HG02884 (cell line): ENCODE measurements around the gene AOAH.
"Not testable (repeated sequence)": the region's sequence is repeated elsewhere in the genome, so short reads cannot be mapped to it uniquely, and the experiment has no call there.

Experiments
- ATAC-seq: cut with Tn5 transposase; IDR thresholded peaks from one replicate; pipeline ENCODE4 v1.9.1; 2021; ENCODE audit warnings: mild to moderate bottlenecking, moderate library complexity; ENCODE audit not compliant: unreplicated experiment

The AOAH gene

DNA sequence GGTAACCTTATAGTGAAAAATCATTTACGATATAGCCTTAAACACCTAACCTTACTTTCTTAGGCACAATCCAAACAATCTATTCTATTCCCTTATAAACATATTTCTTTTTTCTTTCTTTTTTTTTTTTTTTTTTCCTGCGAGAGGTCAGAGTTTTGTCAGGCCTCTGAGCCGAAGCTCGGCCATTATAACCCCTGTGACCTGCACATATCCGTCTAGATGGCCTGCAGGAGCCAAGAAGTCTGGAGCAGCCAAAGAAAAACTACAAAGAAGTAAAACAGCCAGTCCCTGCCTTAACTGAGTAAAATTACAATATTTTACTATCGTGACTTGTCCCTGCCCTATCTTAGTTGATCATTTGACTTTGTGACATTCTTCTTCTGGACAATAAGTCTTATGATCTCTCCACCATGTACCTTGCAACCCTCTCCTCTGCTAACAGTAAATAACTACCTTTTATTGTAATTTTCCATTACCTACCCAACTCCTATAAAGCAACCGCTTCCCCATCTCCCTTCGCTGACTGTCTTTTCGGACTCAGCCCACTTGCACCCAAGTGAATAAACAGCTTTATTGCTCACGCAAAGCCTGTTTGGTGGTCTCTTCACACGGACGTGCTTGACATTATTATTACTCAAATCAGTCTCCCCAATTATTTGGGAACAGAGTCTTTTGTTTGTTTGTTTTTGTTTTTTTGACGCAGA, 64.5 kb downstream of the AOAH start:
- no peak for ATAC-seq

DNA sequence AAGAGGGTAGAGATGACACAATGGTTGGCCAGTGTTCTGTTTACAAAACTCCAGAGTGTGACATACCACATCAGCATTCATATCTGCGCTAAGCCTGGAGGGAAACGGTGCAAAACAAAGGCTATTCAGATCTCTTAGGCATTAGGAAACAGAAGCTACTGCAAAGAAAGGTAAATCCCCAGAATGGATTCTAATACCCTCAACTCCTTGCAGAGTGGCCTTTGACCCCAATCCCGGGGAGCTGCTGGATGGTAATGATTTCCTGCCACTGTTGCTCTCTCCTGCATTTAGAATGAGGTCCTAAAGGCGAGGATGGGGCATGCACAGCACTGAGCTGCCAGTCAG, 65.2 kb downstream of the AOAH start:
- ATAC-seq = no peak

DNA sequence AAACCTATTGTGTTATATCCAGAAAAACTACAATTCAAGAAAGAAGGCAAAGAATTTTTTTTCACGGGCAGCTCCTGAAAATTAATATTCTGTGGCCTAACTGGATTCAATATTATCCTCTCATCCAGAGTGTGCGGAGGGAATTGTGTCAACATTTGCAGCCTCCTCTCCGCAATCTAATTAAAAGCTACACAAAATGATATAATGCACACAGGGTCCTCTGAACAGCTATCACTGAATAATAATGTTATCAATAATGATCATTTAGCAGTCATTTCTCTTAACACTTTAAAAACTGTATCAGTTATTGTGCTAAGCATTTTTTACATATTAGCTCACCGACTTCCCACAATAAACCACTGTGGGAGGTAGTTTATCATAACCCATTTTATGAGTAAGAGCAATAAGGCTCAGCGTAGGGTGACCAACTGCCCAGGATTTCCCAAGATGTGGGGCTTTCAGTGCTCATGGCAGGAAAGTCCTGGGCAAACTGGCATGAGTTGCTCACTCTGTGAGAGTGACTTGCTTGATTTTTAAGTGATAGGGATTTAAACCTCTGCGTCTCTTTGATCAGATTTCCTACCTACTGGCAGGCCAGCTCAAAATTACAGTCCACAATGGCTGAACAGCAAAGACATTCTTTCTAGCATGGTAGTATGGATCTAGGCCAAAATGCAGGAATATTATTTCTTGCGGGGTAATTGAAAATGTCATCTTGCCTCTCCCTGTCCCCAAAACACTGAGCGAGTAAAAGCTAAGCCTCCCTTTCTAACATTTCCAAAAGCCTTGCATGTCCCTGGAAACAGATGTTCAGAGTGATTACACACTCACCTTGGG, 65.7 kb downstream of the AOAH start:
- ATAC-seq = no peak

DNA sequence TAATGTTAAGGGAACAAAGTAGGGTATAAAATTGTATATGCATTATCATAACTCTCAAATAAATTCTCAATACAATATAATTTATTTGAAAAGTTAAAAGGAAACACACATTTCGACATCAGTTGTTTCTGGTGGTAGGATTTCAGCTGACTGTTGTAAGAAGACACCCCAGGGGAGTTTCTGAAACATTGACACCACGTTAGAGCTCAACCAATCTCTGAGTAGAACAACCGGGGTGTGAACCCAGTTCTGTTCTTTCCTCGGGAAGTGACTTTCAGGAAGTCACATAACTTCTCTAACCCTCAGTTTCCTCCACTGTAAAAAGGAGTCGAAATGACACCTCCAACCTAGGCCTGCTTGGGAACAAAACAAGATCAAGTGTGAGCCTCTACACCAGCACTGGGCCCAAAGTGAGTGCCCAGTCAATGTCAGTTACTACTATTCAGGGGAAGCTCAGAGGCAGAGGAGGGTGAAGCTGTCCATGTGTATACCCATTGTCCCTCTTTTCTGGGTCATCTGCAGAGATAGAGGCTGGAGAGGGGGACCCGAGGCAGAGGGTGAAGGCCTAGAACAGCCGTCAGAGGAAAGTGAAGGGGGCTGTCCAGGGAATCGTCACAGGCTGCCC, 67.1 kb downstream of the AOAH start:
- ATAC-seq = no peak

DNA sequence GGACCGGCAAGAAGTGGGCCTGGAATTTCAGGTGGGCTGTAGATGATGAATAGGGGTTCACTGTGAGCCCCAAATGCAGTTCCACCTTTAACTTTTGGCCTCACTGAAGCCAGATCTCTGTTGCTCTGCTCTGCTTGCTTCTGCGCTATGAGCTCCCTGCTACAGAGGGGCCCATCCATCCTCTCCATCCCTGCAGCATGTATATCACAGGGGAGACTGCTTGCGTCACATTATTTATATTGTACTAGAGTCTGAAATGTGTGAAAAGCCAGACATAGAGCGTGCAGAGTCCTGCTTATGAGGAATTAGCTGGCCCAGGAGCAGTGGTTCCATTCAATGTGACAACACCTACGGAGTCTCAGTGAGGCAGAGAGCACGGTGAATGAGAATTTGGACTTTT, 69.9 kb downstream of the AOAH start:
- no peak for ATAC-seq

DNA sequence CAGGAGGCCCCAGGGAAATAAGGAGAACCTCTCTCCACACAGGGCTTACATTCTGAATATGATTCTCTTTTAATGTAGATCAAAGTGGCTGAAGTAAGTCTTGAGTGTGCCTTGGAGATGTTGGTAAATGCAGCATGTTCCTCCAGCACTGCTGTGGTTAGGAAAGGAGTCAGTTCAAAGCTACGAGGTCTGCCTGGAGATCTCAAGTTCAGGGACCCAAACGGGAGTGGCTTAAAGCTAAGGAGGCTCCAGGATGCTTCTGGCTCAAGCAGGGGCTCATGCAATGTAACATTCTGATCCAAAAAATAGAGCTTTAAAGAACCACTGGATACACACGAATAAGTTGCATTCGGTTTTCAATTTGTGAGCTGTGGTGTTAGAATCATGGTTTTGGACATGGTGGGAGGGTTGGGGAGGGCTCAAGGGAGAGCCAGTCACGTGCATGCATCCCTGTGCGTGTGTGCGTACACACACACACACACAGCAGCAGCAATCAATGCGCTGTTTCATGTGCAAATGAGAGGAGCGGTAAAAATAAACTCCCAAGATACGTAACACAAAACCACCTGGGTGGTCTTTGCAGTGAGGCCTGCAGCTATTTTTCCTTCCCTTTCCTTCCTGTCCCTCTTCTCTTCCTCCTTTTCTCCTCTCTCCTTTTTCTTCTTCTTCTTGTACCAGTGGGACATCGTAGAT, 70.5 kb downstream of the AOAH start:
- ATAC-seq = no peak

DNA sequence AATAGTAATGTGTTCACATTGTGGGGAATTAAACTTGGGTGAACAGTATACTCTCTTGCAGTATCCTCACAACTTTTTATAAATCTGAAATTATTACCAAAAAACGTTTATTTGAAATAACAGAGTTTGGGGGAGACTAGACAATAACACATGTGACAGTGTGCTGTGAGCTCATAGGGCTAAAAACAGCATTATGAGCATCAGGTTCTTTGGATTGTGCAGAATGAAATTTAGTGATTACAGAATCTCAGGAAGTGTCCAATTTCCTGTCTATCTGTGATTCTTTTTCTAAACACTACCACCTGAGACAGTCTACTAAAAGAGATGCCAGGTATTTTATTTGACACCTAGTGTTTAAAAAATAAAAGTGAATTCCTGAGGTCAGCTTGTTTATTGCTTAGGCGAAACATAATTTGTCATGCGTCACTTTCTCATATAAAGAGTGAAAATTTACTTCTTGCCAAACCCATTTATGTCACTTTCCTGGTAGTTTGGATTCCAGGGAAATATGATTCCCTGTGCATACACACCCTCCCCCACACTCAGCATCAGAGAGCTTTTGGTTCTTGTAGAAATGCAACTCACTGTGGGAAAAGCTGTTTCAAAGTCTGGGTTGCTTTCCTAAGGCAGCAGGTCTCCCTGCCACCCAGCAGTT, 71.2 kb downstream of the AOAH start:
- ATAC-seq = no peak

DNA sequence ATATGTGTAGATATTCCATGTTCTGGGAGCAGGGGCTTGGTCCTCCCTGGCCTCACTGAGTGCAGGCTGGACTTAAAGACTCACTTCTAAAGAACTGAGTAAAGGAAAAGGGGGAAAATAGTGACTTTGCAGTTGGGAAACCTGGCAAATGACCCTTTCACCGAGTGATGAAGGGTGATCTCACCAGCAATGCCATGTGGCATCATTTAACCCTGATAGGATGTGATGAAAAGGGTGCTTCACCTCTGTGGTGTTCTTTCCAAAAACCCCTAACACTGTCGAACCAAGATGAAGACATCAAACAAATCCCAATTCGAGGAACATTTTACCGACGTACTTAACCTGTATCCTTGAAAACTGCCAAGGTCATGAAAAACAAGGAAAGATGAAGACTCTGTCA, 71.9 kb downstream of the AOAH start:
- no peak for ATAC-seq

DNA sequence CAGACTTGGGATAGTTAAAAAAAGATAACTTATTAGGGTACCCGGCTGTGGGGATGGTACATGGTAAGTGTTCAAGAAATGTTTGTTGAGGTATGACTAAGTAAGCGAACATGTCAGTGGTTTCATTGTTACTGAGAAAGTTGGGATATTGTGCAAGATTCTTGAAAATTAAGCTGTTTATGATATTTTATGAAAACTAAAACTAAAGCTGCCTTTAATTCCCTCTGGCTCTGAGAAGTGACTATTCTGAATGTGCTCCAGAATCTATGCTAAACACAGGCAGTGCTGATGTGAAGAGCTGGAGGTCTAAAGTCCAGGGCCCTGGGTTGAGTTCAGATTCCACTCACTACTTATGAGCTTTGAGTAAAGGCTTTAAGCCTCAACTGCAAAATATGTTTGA, 72.9 kb downstream of the AOAH start:
- no peak for ATAC-seq

DNA sequence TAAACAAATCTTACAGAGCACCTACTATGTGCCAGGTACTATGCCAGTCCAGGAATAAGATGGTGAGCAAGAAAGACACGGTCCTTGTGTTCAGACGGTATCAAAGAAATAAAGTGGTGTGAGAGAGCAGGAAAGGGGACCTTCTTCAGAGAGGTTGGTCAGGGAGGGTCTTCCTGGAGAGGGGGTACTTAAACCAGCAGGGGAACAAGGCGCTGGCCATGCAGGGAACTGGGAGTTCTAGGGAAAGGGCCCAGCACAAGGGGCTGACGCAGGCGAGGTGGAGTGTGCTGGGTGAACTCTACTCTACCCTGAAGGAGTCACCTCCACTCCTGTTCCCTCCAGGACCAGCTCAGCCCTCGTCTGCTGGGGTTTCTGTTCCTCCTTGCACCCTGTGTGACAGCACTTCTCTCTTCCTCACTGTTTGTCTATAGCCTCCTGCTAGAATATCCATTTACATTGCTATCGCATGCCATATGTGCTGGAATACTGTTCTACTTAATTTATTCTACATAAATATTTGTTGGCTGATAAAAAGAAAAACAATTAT, 73.5 kb downstream of the AOAH start:
- no peak for ATAC-seq

DNA sequence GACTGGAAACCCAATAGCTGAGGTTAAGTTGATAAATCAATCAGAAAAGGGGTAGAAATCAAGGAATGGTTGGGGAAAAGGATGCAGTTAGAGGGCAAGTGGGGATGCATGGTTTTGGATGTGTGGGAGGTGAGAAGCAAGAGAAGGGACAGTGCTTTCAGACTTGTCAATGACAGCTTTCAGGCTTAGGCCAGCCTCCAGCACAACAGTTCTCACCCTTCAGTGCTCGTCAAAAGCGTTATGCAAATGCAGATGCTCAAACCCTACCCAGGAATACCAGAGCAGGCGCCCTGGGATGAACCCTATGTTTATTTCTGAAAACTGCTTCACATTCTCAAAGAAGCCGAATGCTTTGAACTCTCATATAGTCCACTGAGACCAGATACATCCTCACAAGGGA, 74.0 kb downstream of the AOAH start:
- ATAC-seq = no peak

DNA sequence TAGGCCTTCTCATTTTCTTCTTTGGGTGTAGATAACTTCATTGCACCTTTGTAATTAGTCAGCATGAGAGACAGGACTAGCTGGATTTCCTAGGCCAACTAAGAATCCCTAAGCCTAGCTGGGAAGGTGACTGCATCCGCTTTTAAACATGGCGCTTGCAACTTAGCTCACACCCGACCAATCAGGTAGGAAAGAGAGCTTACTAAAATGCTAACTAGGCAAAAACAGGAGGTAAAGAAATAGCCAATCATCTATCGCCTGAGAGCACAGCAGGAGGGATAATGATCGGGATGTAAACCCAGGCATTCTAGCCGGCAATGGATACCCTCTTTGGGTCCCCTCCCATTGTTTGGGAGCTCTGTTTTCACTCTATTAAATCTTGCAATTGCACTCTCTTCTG, 75.0 kb downstream of the AOAH start:
- ATAC-seq = not testable (repeated sequence)

DNA sequence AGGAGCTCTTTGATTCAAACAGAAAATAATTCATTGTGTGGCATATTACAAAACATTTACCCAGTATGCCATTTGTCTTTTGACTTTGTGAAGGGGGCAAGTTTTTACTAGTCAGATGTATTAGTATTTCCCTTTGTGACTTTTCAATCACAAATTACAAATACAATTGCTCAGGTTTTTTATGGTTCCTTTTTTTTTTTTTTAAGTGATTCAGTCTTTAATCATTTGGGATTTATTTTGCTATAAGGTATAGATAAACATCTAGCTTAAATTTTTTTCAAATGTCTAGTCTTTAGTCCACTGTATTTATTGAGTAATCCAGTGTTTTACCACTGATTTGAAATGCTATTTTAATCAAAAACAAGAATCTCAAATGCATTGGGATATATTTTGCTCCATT, 75.9 kb downstream of the AOAH start:
- no peak for ATAC-seq

DNA sequence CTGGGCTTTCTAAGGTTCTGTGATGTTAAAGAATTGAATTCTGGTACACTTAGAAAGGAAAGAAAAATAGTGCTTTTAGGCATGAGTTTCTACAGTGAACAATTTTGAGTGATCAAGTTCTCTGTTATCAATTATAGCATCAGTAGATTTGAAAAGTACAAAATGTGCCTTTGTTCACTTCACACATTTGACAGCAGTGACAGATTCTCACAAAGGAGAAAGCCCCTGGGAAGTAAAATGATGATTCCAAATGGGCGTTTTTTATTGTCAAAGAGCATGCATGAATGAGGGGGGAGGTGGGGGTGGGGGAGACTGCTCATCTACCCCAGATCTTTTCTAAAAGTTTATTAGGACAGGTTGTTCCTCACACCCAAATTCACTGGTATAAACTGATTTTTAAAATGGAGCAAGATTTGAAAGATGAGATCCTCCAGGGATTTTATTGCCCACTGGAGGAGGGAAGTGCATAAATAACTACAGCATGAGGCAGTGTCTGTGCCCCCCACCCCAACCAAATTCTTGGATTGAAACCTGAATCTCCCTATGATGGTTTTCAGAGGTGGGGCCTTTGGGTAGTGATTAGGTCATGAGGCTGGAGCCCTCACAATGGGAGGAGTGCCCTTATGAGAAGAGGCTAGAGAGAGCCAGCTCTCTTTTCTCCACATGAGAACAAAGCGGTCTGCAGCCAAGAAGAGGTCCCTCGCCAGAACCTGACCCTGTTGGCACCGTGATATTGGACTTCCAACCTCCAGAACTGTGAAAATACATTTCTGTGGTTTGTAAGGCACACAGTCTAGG, 79.5 kb downstream of the AOAH start:
- no peak for ATAC-seq

DNA sequence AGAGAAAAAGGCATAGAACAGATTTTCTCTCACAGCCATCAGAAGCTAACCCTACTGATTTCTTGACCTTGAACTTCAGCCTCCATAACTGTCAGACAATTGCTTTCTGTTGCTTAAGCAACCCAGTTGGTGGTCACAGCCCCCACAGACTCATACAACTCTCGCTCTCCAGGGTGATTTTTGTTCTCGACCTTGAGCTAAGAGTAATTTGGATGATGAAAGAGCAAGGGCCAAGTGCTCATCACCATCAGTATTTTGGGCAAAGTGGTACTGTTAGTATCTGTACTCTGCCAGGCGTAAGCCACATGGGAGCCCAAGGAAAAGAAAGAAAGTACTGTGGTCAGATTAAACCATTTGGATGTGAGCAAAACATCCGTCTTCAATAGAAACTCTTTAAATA, 81.9 kb downstream of the AOAH start:
- ATAC-seq = no peak

DNA sequence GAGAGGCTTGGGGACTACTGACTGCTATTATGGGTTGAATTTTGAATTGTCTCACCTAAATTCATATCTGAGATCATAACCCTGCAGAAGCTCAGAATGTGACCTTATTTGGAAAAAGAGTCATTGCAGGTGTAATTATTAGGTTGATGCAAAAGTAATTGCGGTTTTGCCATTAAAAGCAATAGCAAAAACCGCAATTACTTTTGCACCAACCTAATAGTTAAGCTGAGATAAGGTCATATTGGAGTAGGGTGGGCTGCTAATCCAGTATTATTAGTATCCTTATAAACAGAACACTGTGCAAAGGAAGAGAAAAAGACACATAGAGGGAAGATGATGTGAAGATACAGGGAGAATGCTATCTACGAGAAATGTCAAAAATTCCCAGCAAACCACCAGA, 82.3 kb downstream of the AOAH start:
- ATAC-seq = no peak

DNA sequence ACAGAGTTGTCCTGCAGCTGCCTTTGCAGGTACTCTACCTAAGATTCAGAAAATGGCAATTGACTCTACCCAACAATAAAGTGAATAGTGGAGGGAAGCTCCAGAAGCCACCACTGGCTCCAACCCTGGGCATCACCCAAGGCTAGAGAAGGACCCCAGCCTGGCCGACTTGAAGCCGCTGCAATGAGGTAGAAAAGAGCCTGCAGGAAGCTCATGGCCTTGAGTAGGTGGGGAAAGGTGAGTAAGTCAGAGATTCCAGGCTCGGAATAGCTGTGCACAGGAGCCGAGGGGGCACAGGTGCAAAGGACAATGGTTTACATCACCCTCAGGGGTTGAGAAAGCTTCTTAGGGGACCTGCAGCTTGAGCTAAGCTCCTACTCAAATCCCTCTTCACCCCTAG, 83.6 kb downstream of the AOAH start:
- ATAC-seq = no peak

DNA sequence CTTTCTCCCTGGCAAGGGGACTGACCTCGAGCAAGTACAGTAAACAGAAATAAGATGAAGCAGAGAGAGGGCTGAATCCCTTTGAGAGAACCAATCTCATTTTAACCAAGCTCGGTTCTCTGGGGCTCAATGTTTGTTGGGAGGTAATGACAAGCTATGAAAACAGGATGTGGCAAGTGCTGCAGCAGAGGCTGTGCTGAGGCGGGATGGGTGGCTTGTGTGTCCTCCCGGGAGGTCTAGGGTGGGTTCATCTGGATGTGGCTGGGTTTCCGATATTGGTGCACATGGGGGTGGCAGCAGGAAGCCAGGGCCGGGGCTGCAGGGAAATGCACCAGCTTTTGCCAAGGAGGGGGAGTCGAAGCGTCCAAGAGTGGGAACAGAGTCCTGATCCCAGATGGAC, 84.5 kb downstream of the AOAH start:
- no peak for ATAC-seq

DNA sequence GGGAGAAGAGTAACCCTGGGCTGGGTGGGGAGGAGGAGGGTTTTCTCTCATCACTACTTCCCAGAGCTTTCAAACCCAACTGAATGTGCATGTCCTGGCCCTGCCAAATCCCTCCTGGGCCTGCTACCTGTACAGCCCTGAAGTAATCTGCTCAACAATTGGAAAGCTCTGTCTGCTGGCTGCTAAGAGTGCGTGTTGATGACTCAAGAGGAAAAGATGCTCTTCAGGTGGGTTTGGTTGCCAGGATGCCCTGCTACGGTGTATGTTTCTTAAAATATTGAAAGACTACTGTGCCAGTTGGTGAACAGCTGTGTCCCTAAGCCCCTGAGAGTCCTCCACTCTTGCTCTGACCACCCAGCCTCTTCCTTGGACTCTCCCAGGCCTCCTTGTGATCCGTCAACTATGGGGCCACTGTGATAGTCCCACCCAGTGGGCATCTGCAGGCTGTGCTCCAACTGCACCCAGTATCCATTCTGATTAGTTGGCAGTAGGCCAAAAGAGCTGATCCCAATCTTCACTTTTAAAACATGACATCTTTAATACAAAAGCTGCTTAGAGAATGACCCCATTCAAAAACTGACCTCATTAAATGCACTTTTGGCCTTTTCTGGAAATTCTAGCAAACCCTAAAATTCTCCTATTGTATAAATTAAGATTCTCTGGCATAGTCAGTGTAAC, 85.6 kb downstream of the AOAH start:
- no peak for ATAC-seq
